Measurements from ENCODE around the gene RGS11.

DNA sequence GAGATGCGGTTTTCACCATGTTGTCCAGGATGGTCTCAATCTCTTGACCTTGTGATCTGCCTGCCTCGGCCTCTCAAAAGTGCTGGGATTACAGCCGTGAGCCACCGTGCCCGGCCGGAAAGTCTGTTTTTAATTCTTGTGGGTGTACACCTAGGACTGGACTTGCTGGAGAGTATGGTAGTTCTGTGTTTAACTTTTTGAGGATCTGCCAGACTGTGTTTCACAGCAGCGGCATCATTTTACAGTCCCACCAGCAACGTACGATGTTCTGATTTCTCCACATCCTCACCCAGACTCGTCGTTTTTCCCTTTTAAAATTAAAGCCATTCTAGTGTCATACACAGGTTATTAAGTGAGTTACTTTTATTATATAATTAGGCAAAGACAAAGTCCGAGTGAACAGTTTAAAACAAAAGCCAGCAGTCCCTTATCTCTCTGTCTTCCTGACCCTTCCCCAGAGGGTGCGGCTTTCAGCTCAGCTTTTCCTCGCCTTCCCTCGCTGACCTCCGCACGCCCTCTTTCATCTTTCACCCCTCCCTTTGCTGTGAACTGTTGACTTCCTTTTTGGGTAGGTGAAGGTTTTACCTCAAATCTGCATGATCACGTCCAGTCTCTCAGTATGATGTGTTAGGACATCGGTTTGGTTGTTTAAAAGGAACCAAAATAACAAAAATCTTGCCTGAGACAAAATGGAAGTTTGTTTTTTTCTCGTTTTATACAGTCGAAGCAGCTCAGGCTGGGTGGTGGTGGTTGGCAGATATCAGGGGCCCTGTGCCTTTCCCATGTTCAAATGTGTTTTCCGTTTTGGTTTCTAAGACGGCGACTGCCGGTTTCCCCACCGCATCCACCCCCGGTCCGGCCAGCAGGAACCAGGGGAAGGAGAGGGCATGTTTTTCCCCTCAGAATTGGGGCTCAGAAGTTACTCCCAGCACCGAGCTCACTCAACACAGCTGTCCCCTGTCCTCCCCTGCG, 23.1 kb downstream of the RGS11 start:
- TF ChIP-seq POLR2A (IDR thresholded peaks at IDR 0.05; ENCODE audit: low read depth, low read length) = no peak
- no peak for TF ChIP-seq POLR2AphosphoS5 (IDR thresholded peaks at IDR 0.05; ENCODE audit: low read depth, low read length)
